GM19455 (cell line): ENCODE data around the gene OR5AS1.
"Not testable (repeated sequence)": the region's sequence is repeated elsewhere in the genome, so short reads cannot be mapped to it uniquely, and the experiment has no call there.

ENCODE experiments used
- ATAC-seq: cut with Tn5 transposase; IDR thresholded peaks from one replicate; pipeline ENCODE4 v1.9.1; 2021; ENCODE audit not compliant: unreplicated experiment

The OR5AS1 gene

DNA sequence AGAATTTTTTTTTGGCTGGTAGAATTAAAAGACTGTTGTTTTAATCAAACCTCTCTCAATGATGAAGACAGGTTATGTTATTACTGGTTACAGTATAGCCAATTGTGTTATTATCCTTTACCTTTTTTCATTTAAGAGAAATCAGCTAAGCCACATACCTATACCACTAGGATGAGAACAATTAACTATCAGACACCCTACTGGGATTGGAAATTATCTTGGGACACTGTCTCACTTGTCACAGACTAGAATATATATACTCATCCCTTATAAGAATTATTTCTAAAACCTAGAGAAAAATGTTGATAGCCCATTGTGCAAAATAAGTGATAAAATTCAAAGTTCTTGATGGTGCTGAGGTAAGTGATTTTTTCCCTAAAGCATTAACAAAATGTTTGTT is at the start of gene OR5AS1:
Gene OR5AS1, plus strand, starts transcription at position 301 of the 400 bp plus-strand sequence. CDS start 2,765 bp downstream, outside the sequence.
- ATAC-seq = no peak

DNA sequence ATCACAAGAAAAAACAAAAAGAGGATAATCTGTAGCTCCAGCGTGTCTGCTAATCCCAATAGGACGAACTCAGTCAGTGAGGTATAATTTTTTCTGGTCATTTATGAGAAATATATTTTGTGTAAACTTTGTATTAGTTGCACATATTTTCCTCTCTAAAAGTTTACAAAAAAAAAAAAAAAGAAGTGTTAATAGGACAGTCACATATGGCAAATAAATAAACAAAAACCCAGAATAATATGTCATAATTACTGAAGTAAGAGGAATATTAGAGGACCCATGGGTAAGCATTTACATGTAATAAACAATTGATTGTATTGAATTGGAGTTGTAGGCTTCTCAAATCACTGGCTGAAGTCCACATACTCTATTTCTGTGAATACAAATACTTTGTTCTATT is 32.9 kb upstream of the OR5AS1 start, which contains the start of gene OR5F1:
Gene OR5F1, minus strand, starts transcription at position 101 of the 400 bp plus-strand sequence. Its CDS starts 0 bp downstream, at position 101.
- no peak for ATAC-seq

DNA sequence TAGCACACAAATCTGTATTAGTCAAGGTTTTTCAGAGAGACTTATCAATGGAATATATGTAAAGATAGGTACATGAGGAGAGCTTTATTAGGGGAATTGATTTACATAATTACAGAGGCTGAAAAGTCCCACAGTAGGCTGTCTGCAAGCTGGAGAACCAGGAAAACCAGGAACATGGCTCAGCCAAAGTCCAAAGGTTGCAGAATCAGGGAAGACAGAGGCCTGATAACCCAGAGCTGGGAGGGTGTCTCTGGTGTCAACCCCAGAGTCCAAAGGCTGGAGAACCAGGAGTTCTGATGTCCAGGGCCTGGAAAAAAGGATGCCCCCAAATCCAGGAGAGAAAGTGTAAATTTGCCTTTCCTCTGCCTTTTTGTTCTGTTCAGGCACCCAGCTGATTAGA is 16.7 kb upstream of the OR5AS1 start:
- ATAC-seq = no peak

DNA sequence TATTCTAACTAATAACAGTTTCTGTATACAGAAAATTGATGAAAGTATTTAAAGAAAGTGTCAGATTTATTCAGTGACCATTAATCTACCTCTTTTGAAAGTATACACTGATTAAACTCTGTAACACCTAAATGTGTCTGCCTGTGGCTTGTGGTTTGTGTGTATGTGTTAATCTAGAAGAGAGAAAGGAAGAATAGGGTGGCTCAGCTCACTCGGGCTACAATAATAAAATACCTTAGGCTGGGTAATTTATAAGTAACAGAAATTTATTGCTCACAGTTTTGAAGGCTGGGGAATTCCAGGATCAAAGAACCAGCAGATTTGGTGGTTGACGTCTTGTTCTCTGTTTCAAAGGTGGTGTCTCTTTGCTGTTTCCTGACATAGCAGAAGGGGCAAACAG is 13.6 kb upstream of the OR5AS1 start:
- no peak for ATAC-seq

DNA sequence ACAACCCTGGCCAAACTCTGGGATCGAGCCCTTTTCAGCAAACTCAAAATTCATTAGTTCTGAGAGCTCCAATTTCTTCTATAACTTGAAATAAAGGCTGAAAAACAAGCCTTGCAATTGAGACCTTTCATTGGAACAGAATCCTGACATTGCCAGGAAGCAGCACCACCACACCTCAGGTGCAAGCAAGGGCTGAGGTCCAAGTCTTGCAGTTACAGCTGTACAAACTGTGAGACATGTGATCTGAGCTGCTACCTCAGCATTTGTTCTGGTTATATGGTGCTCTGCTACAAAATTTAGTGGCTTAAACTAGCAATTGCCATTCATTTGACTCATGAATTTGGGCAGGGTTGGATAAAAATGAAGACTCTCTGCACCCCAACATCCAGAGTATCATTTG is 18.1 kb downstream of the OR5AS1 start:
- ATAC-seq = no peak

DNA sequence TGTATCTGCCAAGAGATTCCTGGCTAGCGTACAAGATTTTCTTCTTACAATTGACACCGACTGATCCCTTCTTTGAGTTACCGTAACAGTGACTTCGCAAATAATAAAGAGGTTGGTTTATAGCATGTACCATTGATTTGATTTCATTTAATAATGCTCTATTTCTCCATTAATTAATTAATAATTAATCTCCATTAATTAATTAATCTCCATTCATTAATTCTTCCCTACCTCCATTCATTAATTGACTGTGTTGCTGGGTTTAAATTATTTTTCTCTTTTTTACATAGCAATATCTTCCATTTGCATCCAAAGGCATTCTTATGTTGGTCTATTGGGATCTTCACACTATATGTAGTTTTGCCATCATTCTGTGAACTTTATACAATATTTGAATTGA is 21.0 kb downstream of the OR5AS1 start:
- no peak for ATAC-seq

DNA sequence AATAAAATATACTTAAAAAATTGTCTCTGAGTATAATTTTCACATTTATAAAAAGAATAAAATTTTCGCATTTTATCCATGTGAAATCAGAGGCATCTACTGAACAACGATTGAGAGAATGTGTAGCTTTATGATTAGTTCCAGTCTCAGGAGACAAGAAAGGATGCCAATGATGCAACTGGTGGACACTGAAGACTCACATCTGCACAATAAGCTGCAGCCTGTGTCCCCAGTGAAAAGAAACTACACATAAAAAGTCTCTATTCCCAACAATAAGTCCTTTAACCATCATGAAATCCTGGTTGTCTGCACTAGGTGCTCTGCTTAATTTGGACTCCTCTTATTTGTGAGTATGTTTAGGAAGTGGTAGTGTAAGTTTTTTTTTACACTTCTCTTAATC is 22.0 kb downstream of the OR5AS1 start:
- ATAC-seq = no peak

DNA sequence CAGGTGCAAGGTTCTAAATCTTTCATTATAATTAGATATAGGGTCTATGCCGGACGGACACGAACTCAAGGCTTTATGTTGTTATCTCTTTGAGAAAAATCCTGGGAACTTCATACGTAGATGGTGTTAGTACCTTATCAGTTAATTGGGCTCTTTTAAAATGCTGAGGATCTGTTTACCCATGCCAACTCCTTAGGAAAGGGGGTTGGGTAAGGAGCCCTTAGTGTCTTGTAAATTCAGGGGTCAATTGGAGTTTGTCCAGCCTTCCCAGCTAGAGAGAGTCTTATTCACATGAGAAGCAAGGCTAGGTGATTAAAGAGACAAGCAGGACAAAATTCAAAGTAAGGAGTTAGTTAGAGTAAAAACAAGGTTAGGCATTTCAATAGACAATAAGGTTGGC is 28.9 kb downstream of the OR5AS1 start:
- not testable (repeated sequence) for ATAC-seq

DNA sequence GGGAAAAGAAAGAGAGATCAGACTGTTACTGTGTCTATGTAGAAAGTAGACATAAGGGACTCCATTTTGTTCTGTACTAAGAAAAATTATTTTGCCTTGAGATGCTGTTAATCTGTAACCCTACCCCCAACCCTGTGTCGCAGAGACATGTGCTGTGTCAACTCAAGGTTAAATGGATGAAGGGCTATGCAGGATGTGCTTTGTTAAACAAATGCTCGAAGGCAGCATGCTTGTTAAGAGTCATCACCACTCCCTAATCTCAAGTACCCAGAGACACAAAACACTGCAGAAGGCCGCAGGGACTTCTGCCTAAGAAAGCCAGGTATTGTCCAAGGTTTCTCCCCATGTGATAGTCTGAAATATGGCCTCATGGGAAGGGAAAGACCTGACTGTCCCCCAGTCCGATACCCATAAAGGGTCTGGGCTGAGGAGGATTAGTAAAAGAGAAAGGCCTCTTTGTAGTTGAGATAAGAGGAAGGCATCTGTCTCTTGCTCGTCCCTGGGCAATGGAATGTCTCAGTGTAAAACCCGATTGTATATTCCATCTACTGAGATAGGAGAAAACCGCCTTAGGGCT is 30.3 kb downstream of the OR5AS1 start:
- ATAC-seq = not testable (repeated sequence)

DNA sequence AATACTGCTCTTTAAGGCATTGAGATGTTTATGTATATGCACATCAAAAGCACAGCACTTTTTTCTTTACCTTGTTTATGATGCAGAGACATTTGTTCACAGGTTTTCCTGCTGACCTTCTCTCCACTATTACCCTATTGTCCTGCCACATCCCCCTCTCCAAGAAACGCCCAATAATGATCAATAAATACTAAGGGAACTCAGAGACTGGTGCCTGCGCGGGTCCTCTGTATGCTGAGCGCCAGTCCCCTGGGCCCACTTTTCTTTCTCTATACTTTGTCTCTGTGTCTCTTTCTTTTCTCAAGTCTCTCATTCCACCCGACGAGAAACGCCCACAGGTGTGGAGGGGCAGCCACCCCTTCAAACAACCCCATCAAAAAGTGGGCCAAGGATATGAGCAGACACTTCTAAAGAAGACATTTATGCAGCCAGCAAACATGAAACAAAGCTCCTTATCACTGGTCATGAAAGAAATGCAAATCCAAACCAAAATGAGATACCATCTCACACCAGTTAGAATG is 30.9 kb downstream of the OR5AS1 start:
- ATAC-seq = not testable (repeated sequence)

DNA sequence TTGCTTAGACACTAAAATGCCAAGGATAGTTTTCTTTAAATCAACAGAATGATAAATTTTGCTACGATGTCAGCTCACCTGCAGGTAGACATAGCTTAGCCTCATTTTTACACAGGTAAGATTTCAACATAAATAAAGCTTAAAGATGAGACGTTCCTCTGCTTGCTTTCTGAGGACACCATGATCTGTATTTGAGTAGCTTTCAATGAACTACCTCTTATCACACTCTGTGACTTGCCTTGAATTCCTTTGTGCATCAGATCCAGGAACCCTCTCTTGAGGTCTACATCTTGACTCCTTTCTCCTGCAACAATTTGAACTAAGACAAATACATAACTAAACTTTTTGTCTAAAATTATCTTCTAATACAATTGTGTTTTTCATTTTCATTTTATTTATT is 39.5 kb downstream of the OR5AS1 start:
- ATAC-seq = no peak
